Astrocyte (in vitro differentiated cells and primary cell): ENCODE measurements around the gene GPRASP2. TPM values are rescaled to one million over a fixed set of nuclear protein-coding genes. Genes with fewer than 3 reads are reported as not detected.
A peak's percentile ranks its signal among the peaks of the same experiment; 100 is the strongest.

Experiments
- DNase-seq: peaks from one replicate; pipeline ENCODE4 v3.0.0-alpha.2; 2010; ENCODE audit warnings: low read depth
- FAIRE-seq: peaks from 2 replicates; lab custom pipeline; 2011; peaks lifted over from hg19 to GRCh38; lab: Jason Lieb, UNC
- H2AFZ ChIP-seq: 2 replicates; pipeline ENCODE4 v1.6.0; 2012; ENCODE audit warnings: low read depth, low read length, inconsistent platforms
- H3K27ac ChIP-seq: 2 replicates; pipeline ENCODE4 v1.5.1; 2011; ENCODE audit warnings: low read depth, low read length, inconsistent platforms
- H3K27me3 ChIP-seq: 2 replicates; pipeline ENCODE4 v1.6.0; 2011; ENCODE audit warnings: low read length, inconsistent platforms; ENCODE audit not compliant: insufficient read depth
- H3K36me3 ChIP-seq: 2 replicates; pipeline ENCODE4 v1.5.1; 2011; ENCODE audit warnings: low read length, inconsistent platforms; ENCODE audit not compliant: insufficient read depth
- H3K4me1 ChIP-seq: 2 replicates; pipeline ENCODE4 v1.5.1; 2011; ENCODE audit warnings: low read length, inconsistent platforms; ENCODE audit not compliant: insufficient read depth
- H3K4me2 ChIP-seq: 2 replicates; pipeline ENCODE4 v1.6.0; 2012; ENCODE audit warnings: low read length, inconsistent platforms
- H3K4me3 ChIP-seq: 2 replicates; pipeline ENCODE4 v1.5.1; 2011; ENCODE audit warnings: low read depth, mild to moderate bottlenecking, low read length, inconsistent platforms; ENCODE audit not compliant: insufficient read depth
- H3K79me2 ChIP-seq: 2 replicates; pipeline ENCODE4 v1.6.0; 2012; ENCODE audit warnings: mild to moderate bottlenecking, low read length, inconsistent platforms; ENCODE audit not compliant: insufficient read depth
- H3K9ac ChIP-seq: 2 replicates; pipeline ENCODE4 v1.6.0; 2012; ENCODE audit warnings: mild to moderate bottlenecking, low read length, inconsistent platforms
- H3K9me3 ChIP-seq: 2 replicates; pipeline ENCODE4 v1.5.1; 2012; ENCODE audit warnings: low read depth, mild to moderate bottlenecking, low read length, inconsistent platforms; ENCODE audit not compliant: insufficient read depth
- H4K20me1 ChIP-seq: 2 replicates; pipeline ENCODE4 v1.6.0; 2012; ENCODE audit warnings: low read length, inconsistent platforms; ENCODE audit not compliant: insufficient read depth
- H3K27ac Mint-ChIP-seq: one replicate; pipeline ENCODE4 v1.8.0; 2021; ENCODE audit warnings: mild to moderate bottlenecking, mixed read lengths; ENCODE audit not compliant: unreplicated experiment
- H3K27me3 Mint-ChIP-seq: one replicate; pipeline ENCODE4 v1.8.0; 2021; ENCODE audit warnings: low read depth, mixed read lengths; ENCODE audit not compliant: unreplicated experiment
- H3K36me3 Mint-ChIP-seq: one replicate; pipeline ENCODE4 v1.8.0; 2021; ENCODE audit warnings: low read depth, mixed read lengths; ENCODE audit not compliant: unreplicated experiment
- H3K4me1 Mint-ChIP-seq: one replicate; pipeline ENCODE4 v1.8.0; 2021; ENCODE audit warnings: low read depth, mixed read lengths; ENCODE audit not compliant: unreplicated experiment
- H3K4me3 Mint-ChIP-seq: one replicate; pipeline ENCODE4 v1.8.0; 2021; ENCODE audit warnings: mild to moderate bottlenecking, moderate library complexity, mixed read lengths; ENCODE audit not compliant: unreplicated experiment
- H3K9me3 Mint-ChIP-seq: one replicate; pipeline ENCODE4 v1.8.0; 2021; ENCODE audit warnings: mild to moderate bottlenecking, mixed read lengths; ENCODE audit not compliant: unreplicated experiment
- EZH2 ChIP-seq: IDR thresholded peaks from 2 replicates; pipeline ENCODE4 v1.6.1; 2012; ENCODE audit warnings: mild to moderate bottlenecking, low read length, inconsistent platforms; ENCODE audit not compliant: insufficient read depth
- total RNA-seq: library from RNA; stranded (reverse); gene quantifications from 2 replicates; pipeline ENCODE4 v1.2.1, GENCODE V29; 2021
- TF ChIP-seq, protein P1 (sequence below): IDR thresholded peaks from 2 replicates; pipeline ENCODE4 v1.5.1; 2011; ENCODE audit warnings: low read depth, mild to moderate bottlenecking, inconsistent platforms, low read length, moderate library complexity; ENCODE audit not compliant: insufficient read depth

Gene GPRASP2
- total RNA-seq, 1 donor from 2014 or later, result 10.1 TPM

DNA sequence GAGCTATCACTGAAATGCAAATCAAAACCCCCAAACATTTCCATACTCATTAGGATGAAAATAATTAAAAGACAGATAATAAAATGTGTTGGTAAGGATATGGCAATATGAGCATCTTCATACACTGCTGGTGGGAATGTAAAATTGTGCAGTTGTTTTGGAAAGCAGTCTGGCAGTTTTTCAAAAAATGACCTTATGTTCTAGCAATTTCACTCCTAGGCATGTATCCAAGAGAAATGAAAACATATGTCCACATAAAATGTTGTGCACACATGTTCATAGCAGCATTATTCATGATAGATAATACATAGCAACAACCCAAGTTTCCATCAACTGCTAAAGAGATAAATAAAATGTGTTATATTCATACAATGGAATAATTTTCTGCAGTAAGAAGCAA is 14.8 kb upstream of the GPRASP2 start:
- no peak overlapping the region for H3K4me3 ChIP-seq
- peak; percentile 69 for FAIRE-seq
- H3K4me3 Mint-ChIP-seq, result no peak overlapping the region
- H3K27me3 Mint-ChIP-seq, result no peaks in the 10 kb centered on the region
- H4K20me1 ChIP-seq, result no peaks in the 10 kb centered on the region
- TF ChIP-seq, protein P1, sequence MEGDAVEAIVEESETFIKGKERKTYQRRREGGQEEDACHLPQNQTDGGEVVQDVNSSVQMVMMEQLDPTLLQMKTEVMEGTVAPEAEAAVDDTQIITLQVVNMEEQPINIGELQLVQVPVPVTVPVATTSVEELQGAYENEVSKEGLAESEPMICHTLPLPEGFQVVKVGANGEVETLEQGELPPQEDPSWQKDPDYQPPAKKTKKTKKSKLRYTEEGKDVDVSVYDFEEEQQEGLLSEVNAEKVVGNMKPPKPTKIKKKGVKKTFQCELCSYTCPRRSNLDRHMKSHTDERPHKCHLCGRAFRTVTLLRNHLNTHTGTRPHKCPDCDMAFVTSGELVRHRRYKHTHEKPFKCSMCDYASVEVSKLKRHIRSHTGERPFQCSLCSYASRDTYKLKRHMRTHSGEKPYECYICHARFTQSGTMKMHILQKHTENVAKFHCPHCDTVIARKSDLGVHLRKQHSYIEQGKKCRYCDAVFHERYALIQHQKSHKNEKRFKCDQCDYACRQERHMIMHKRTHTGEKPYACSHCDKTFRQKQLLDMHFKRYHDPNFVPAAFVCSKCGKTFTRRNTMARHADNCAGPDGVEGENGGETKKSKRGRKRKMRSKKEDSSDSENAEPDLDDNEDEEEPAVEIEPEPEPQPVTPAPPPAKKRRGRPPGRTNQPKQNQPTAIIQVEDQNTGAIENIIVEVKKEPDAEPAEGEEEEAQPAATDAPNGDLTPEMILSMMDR, result no peak
- no peak for TF ChIP-seq EZH2
- H3K36me3 Mint-ChIP-seq, result no peaks in the 10 kb centered on the region
- no peak overlapping the region for H3K9ac ChIP-seq
- H3K79me2 ChIP-seq, result no peaks in the 10 kb centered on the region
- no peak overlapping the region for H3K4me2 ChIP-seq
- no peaks in the 10 kb centered on the region for H3K4me1 Mint-ChIP-seq
- H3K27ac Mint-ChIP-seq, result no peak overlapping the region
- H2AFZ ChIP-seq, result no peak overlapping the region
- no peak overlapping the region for H3K27ac ChIP-seq
- no peaks in the 10 kb centered on the region for H3K27me3 ChIP-seq
- no peaks in the 10 kb centered on the region for H3K36me3 ChIP-seq
- peak; percentile 19 for DNase-seq
- no peaks in the 10 kb centered on the region for H3K4me1 ChIP-seq
- no peaks in the 10 kb centered on the region for H3K9me3 Mint-ChIP-seq
- H3K9me3 ChIP-seq, result no peaks in the 10 kb centered on the region

DNA sequence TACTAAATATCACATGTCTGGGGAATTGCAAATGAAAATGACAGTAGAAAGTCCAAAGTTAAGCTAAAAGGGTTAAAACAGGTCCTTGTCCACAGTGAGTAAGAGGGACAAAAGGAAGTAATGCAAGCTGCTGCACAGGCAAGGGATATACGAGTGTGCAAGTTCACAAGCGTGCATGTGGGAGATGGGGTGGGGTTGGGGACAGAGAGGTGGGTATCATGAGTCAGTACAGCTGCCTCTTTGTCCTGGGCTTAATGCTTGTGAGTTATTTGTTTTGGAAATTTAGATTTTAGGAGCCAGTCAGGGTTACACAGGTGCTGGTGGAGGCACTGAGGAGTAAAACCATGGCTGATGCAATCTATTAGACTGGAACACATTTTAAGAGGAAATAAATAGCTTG is 3.3 kb upstream of the GPRASP2 start:
- Histone ChIP-seq H3K79me2 (no peaks in the 10 kb centered on the region), H3K9ac (no peak overlapping the region), H3K36me3 (no peaks in the 10 kb centered on the region), H3K4me3 (no peak overlapping the region), H2AFZ (no peak overlapping the region), H3K27me3 (no peaks in the 10 kb centered on the region), H3K9me3 (no peaks in the 10 kb centered on the region), H4K20me1 (no peaks in the 10 kb centered on the region), H3K27ac (no peak overlapping the region), H3K4me1 (no peaks in the 10 kb centered on the region), H3K4me2 (no peak overlapping the region)
- no peak overlapping the region for H3K4me3 Mint-ChIP-seq
- DNase-seq (no peak), FAIRE-seq (peak; percentile 55)
- no peak for TF ChIP-seq EZH2
- TF ChIP-seq, protein P1, result no peak
- H3K27me3 Mint-ChIP-seq, result peaks cover 6% of the 10 kb centered on the region
- H3K27ac Mint-ChIP-seq, result no peak overlapping the region
- no peaks in the 10 kb centered on the region for H3K4me1 Mint-ChIP-seq
- H3K9me3 Mint-ChIP-seq, result no peaks in the 10 kb centered on the region
- peaks cover 2% of the 10 kb centered on the region for H3K36me3 Mint-ChIP-seq

DNA sequence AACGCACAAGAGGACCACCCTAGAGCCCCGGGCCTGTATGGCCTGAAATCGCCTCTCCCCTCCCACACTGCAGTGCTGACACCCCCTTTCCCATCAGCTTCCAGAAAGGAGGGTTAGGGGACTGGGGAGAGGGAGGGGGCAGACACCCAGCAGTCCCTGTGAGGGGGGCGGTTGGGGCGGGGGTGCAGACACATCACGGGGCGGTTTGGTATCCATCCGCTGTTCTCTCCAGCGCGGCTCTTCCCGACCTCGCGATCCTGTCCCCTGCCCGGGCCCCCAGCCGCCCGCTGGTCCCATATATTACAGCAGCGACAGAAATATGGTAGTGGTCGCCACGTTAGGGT is 404 bp upstream of the GPRASP2 start:
- no peaks in the 10 kb centered on the region for H3K9me3 ChIP-seq
- FAIRE-seq (no peak), DNase-seq (no peak)
- Mint-ChIP-seq H3K4me3 (no peak overlapping the region), H3K36me3 (peaks cover 2% of the 10 kb centered on the region), H3K27ac (no peak overlapping the region), H3K27me3 (peaks cover 6% of the 10 kb centered on the region), H3K4me1 (no peaks in the 10 kb centered on the region), H3K9me3 (no peaks in the 10 kb centered on the region)
- no peaks in the 10 kb centered on the region for H3K27me3 ChIP-seq
- H3K79me2 ChIP-seq, result no peaks in the 10 kb centered on the region
- H2AFZ ChIP-seq, result peak overlapping the region; percentile 79
- no peak overlapping the region for H3K27ac ChIP-seq
- H3K4me2 ChIP-seq, result peak overlapping the region; percentile 94
- peak overlapping the region; percentile 62 for H3K4me3 ChIP-seq
- H4K20me1 ChIP-seq, result no peaks in the 10 kb centered on the region
- TF ChIP-seq EZH2, result no peak
- TF ChIP-seq, protein P1, result no peak
- H3K4me1 ChIP-seq, result no peaks in the 10 kb centered on the region
- peak overlapping the region; percentile 79 for H3K9ac ChIP-seq
- no peaks in the 10 kb centered on the region for H3K36me3 ChIP-seq
